ENCODE data around the gene WDR93.

WDR93 gene

DNA sequence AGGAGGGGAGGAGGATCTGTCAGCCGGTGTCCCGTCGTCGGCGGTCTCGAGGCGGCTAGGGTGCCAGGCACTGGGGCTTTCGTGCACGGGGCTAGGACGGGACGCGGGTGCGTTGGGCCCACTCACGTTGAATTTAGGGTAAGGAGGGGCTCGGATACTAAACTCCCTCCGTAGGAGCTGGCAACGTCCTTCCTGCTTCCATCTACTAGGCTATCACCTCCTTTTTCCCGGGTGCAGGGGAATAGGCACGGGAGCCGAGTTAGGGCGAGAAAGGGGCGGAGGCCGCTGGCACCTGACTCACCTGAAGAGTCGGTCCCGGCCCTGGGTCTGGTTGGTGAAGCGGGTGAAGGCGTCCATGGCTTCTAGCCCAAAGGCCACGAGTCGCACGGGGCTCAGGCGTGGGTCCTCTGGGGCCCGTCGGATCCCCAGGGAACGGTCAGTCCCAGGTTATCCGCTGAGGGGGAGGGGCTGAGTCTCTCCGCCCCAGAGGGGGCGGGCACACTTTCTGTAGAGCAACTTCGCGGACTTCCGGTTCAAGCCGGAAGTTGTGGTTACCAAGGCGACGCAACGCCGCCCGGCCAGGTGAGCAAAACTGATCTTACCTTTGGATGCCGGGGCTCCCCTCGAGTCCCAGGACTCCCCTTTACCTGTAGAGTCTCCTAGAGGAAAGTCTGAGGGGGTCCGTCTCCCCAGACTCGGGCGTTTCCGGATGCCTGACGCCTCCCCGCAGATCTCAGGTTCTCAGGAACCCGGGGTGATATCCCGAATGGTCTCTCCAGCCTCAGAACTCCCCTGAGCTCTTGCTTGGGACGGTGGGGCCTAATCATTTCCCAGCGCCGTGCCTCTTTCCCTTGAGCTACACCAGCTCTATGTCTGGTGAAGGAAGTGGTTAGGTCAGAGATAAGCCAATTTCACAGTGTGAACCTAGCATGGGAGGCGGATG, at the start of gene WDR93, which contains the start of gene PEX11A:
WDR93 (plus strand) TSS at position 536 of the 943 bp plus-strand sequence. CDS start 10,936 bp downstream, outside the sequence.
PEX11A (minus strand) TSS at position 479 of the 943 bp plus-strand sequence; CDS start at position 357, 122 bp downstream.
- CTCF ChIA-PET = no interaction called here
- POLR2A ChIA-PET (ENCODE audit: low non-redundant PET) = interaction anchor here (0.5 kb wide), 1 partner anchor 113 kb away, joined by 3 read pairs; no protein-coding TSS in a partner anchor
- peak within 1 kb of the TSS; percentile 59 for H3K27ac ChIP-seq
- TF ChIP-seq, protein P1, sequence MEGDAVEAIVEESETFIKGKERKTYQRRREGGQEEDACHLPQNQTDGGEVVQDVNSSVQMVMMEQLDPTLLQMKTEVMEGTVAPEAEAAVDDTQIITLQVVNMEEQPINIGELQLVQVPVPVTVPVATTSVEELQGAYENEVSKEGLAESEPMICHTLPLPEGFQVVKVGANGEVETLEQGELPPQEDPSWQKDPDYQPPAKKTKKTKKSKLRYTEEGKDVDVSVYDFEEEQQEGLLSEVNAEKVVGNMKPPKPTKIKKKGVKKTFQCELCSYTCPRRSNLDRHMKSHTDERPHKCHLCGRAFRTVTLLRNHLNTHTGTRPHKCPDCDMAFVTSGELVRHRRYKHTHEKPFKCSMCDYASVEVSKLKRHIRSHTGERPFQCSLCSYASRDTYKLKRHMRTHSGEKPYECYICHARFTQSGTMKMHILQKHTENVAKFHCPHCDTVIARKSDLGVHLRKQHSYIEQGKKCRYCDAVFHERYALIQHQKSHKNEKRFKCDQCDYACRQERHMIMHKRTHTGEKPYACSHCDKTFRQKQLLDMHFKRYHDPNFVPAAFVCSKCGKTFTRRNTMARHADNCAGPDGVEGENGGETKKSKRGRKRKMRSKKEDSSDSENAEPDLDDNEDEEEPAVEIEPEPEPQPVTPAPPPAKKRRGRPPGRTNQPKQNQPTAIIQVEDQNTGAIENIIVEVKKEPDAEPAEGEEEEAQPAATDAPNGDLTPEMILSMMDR (conservative IDR thresholded peaks at IDR 0.05; ENCODE audit: low read depth) = no peak
- DNase-seq (ENCODE audit: low spot score) = peak; percentile 91

DNA sequence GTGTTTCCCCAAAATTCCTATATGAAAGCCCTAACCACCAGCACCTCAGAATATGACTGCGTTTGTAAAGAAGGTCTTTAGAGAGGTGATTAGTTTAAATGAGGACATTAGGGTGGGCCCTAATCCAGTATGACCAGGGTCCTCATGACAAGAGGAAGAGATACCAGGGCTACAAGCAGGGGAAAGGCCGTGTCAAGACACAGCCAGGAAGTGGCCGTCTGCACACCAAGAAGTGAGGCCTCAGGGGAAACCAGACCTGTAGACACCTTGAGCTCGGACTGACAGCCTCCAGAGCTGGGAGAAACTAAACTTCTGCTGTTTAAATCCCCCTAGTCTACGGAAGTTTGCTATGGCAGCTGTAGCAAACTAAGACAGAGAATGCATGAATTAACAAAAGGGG, 49.6 kb upstream of the WDR93 start:
- POLR2A ChIA-PET (ENCODE audit: low non-redundant PET) = no interaction called here
- CTCF ChIA-PET = no interaction called here
- no peak for DNase-seq (ENCODE audit: low spot score)
- H3K27ac ChIP-seq = no peak overlapping the region
- TF ChIP-seq, protein P1 (conservative IDR thresholded peaks at IDR 0.05; ENCODE audit: low read depth) = no peak

DNA sequence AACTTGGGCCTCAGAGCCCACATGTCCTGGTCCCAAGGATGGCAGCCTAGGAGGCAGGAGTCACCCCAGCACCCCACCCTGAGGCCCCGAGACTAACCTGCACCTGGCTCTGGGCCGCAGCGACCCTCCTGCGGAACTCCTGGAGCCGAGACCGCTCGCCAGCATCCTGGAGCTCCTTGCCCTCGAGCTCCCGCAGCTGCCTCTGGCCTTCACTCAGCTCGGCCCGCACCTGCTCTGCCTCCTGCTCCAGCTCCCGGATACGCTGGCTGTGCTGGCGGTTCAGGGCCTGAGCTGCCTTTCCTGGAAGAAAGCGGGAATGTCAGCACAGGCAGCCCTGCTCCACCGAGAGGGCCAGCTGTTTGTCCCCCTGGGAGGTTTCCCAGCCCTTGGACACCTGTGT, 48.5 kb upstream of the WDR93 start:
- ChIA-PET POLR2A (ENCODE audit: low non-redundant PET) (no interaction called here), CTCF (interaction anchor here (0.6 kb wide), 1 partner anchor 21 kb away, joined by 4 read pairs; no protein-coding TSS in a partner anchor)
- TF ChIP-seq, protein P1 (conservative IDR thresholded peaks at IDR 0.05; ENCODE audit: low read depth) = no peak
- H3K27ac ChIP-seq = peak overlapping the region; percentile 10; the same call in 1 of the 2 replicates
- no peak for DNase-seq (ENCODE audit: low spot score)

DNA sequence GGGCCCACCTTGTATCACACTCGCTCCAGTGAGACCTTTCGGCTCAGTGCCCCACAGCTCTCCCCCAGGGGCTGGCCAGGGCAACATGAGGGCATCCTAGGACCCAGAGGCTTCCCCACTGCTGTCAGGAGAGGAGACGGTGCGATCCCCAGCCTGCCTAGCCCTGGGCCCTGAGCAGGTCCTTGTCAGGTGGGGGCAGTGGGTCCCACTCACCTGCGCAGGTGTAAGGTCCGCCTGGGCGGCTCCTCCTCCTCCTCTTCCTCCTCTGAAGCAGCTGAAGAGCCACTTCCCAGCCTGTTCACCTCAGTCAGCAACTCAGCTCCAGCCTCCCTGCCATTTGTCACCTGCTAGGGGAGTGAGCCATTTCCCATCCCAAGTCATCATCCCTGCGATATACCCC, 44.9 kb upstream of the WDR93 start:
- DNase-seq (ENCODE audit: low spot score) = no peak
- TF ChIP-seq, protein P1 (conservative IDR thresholded peaks at IDR 0.05; ENCODE audit: low read depth) = no peak
- no peak overlapping the region for H3K27ac ChIP-seq
- ChIA-PET CTCF (interaction anchor here (0.5 to 1.5 kb wide), 4 partner anchors 17 to 191 kb away, joined by 3 to 4 read pairs (median 3); partner anchors contain the start of gene MESP1), POLR2A (ENCODE audit: low non-redundant PET) (interaction anchor here (0.6 kb wide), 1 partner anchor 107 kb away, joined by 14 read pairs; no protein-coding TSS in a partner anchor)

DNA sequence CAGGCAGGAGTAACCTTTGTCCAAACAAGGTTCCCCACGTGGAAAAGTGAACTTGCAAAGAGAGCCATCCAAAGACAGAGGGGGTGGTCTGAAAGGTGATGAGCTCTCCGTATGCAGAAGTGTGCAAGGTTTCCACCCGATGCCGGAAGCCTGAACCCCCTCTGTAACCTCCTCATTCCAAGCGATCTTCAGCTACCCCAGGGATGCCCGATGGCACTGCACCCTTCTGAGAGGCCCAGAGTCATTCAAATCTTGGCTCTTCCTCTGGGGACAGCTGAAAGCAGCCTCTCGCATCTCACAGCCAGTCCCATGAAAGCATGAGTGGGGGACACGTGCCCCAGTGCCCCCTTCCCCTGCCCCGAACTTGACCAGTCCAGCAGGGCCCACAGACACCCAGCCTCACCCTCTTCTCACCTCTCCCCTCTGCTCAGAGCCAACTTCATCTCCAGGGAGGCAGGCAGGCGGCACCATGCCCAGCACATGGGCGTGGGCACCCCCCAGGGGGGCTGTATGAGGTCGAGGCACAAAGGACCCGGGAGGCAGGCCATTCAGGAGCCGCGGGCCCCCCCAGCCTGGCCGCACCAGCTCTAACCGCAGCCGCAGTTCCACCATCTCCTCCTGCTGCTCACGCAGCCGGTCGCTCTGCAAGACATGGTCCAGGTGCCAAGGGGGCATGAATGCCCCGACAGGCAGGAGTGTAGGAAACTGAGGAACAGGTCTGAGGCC, 44.0 kb upstream of the WDR93 start:
- H3K27ac ChIP-seq = no peak overlapping the region; the same call in 1 of the 2 replicates
- POLR2A ChIA-PET (ENCODE audit: low non-redundant PET) = no interaction called here
- TF ChIP-seq, protein P1 (conservative IDR thresholded peaks at IDR 0.05; ENCODE audit: low read depth) = no peak
- no peak for DNase-seq (ENCODE audit: low spot score)
- CTCF ChIA-PET = interaction anchor here (0.5 to 1.5 kb wide), 7 partner anchors 16 to 441 kb away, joined by 3 to 9 read pairs (median 4); partner anchors contain the start of genes FANCI and MESP1
